Neural crest cell (in vitro differentiated cells): ENCODE results near the gene LMNA. TPM values are rescaled to one million over a fixed set of nuclear protein-coding genes. Genes with fewer than 3 reads are reported as not detected.

ENCODE experiments used
- DNase-seq: peaks from one replicate; pipeline ENCODE4 v3.0.0; 2021; ENCODE audit warnings: low read depth, mixed read lengths, low spot score
- H3K27ac Mint-ChIP-seq: one replicate; pipeline ENCODE4 v1.8.0; 2021; ENCODE audit warnings: mild to moderate bottlenecking, mixed read lengths; ENCODE audit not compliant: unreplicated experiment
- H3K27me3 Mint-ChIP-seq: 2 replicates; pipeline ENCODE4 v1.8.0; 2021; ENCODE audit warnings: low read depth, mild to moderate bottlenecking, mixed read lengths
- H3K36me3 Mint-ChIP-seq: 2 replicates; pipeline ENCODE4 v1.8.0; 2021; ENCODE audit warnings: low read depth, mild to moderate bottlenecking, mixed read lengths
- H3K4me1 Mint-ChIP-seq: 2 replicates; pipeline ENCODE4 v1.8.0; 2021; ENCODE audit warnings: mixed read lengths
- H3K4me3 Mint-ChIP-seq: one replicate; pipeline ENCODE4 v1.8.0; 2021; ENCODE audit warnings: mild to moderate bottlenecking, mixed read lengths
- H3K9me3 Mint-ChIP-seq: 2 replicates; pipeline ENCODE4 v1.8.0; 2021; ENCODE audit warnings: mixed read lengths
- CTCF ChIP-seq: fragments of 200-600 bp; sonication (generic); conservative IDR thresholded peaks from 2 replicates; pipeline ENCODE4 v1.5.0; 2021; ENCODE audit warnings: antibody characterized with exemption, mild to moderate bottlenecking
- total RNA-seq: library from RNA; stranded (reverse); gene quantifications from 2 replicates; pipeline ENCODE4 v1.2.1, GENCODE V29; 2021

LMNA gene
- total RNA-seq, 1 donor from 2014 or later = 51.0 TPM

- DNase-seq = no peak
- peaks cover 46% of the 10 kb centered on the region for H3K4me1 Mint-ChIP-seq
- H3K36me3 Mint-ChIP-seq = peaks cover 12% of the 10 kb centered on the region
- H3K4me3 Mint-ChIP-seq = no peak overlapping the region
- no peaks in the 10 kb centered on the region for H3K9me3 Mint-ChIP-seq
- no peak overlapping the region for H3K27ac Mint-ChIP-seq
- no peak for TF ChIP-seq CTCF
- no peaks in the 10 kb centered on the region for H3K27me3 Mint-ChIP-seq
Measured at GRCh38 chr1:156097499-156098178, 16.9 kb upstream of the LMNA start.

- Mint-ChIP-seq H3K4me3 (no peak overlapping the region), H3K27ac (no peak overlapping the region)
Measured at GRCh38 chr1:156098784-156099183, 15.7 kb upstream of the LMNA start.

GRCh38 chr1:156099282-156099681, 15.2 kb upstream of the LMNA start:
- H3K27ac Mint-ChIP-seq = no peak overlapping the region
- peaks cover 62% of the 10 kb centered on the region for H3K4me1 Mint-ChIP-seq

More at GRCh38 chr1:156098784-156099183, 15.7 kb upstream of the LMNA start:
- H3K9me3 Mint-ChIP-seq = no peaks in the 10 kb centered on the region
- H3K4me1 Mint-ChIP-seq = peaks cover 57% of the 10 kb centered on the region
- no peak for TF ChIP-seq CTCF
- no peaks in the 10 kb centered on the region for H3K27me3 Mint-ChIP-seq
- H3K36me3 Mint-ChIP-seq = peaks cover 11% of the 10 kb centered on the region
- no peak for DNase-seq

GRCh38 chr1:156100205-156100995, 14.1 kb upstream of the LMNA start:
- DNase-seq = no peak
- Mint-ChIP-seq H3K36me3 (peaks cover 9% of the 10 kb centered on the region), H3K4me3 (peak overlapping the region; percentile 47), H3K27ac (peak overlapping the region; percentile 95), H3K4me1 (peaks cover 73% of the 10 kb centered on the region), H3K27me3 (no peaks in the 10 kb centered on the region), H3K9me3 (no peaks in the 10 kb centered on the region)
- no peak for TF ChIP-seq CTCF

More at GRCh38 chr1:156099282-156099681, 15.2 kb upstream of the LMNA start:
- no peak for TF ChIP-seq CTCF
- Mint-ChIP-seq H3K27me3 (no peaks in the 10 kb centered on the region), H3K4me3 (no peak overlapping the region), H3K36me3 (peaks cover 9% of the 10 kb centered on the region), H3K9me3 (no peaks in the 10 kb centered on the region)
- DNase-seq = no peak

GRCh38 chr1:156101880-156102279, 12.6 kb upstream of the LMNA start:
- no peak for TF ChIP-seq CTCF
- H3K27ac Mint-ChIP-seq = peak overlapping the region; percentile 88
- no peak for DNase-seq
- no peaks in the 10 kb centered on the region for H3K9me3 Mint-ChIP-seq
- peaks cover 9% of the 10 kb centered on the region for H3K36me3 Mint-ChIP-seq
- H3K27me3 Mint-ChIP-seq = no peaks in the 10 kb centered on the region
- no peak overlapping the region for H3K4me3 Mint-ChIP-seq
- H3K4me1 Mint-ChIP-seq = peaks cover 73% of the 10 kb centered on the region
